HepG2 (cell line): ENCODE measurements around the gene CA9. TPM values are rescaled to one million over a fixed set of nuclear protein-coding genes. Genes with fewer than 3 reads are reported as not detected.

Experiments
- ERF ChIP-seq: IDR thresholded peaks from 2 replicates; pipeline ENCODE4 v1.6.1; 2018; ENCODE audit warnings: missing biosample characterization, missing genetic modification reagents
- FOXM1 ChIP-seq: sonication (generic); formaldehyde crosslinking; IDR thresholded peaks from 2 replicates; pipeline ENCODE4 v1.5.0; 2020; ENCODE audit warnings: missing genetic modification reagents
- GRHL1 ChIP-seq: sonication (generic); formaldehyde crosslinking; conservative IDR thresholded peaks from 2 replicates; pipeline ENCODE4 v1.8.0; 2022; ENCODE audit warnings: missing genetic modification reagents
- HNF1B ChIP-seq: sonication (generic); formaldehyde crosslinking; IDR thresholded peaks from 2 replicates; pipeline ENCODE4 v1.5.1; 2020; ENCODE audit warnings: mild to moderate bottlenecking, moderate library complexity, missing genetic modification reagents
- HNRNPLL ChIP-seq: fragments of 200-400 bp; formaldehyde crosslinking; IDR thresholded peaks from 2 replicates; pipeline ENCODE4 v1.6.1; 2017; ENCODE audit warnings: mild to moderate bottlenecking, low read depth, low read length; ENCODE audit not compliant: poor library complexity, severe bottlenecking
- HOXA9 ChIP-seq: sonication (generic); formaldehyde crosslinking; IDR thresholded peaks from 2 replicates; pipeline ENCODE4 v1.8.1; 2022; ENCODE audit warnings: missing genetic modification reagents, mild to moderate bottlenecking, moderate library complexity, borderline replicate concordance
- MAFK ChIP-seq, 2 experiments: IDR thresholded peaks in 1 of 2; conservative IDR thresholded peaks in 1 of 2; 2 replicates each; pipeline ENCODE4 v1.6.1; 2011; ENCODE audit warnings: improper control_type of control experiment in 2 of 2, low read length in 2 of 2
- POGZ ChIP-seq: sonication (generic); formaldehyde crosslinking; IDR thresholded peaks from 2 replicates; pipeline ENCODE4 v1.4.0; 2020; ENCODE audit warnings: mild to moderate bottlenecking, missing genetic modification reagents
- RARA ChIP-seq: IDR thresholded peaks from 2 replicates; pipeline ENCODE4 v1.6.1; 2016; ENCODE audit warnings: missing genetic modification reagents, missing compliant biosample characterization
- RBAK ChIP-seq: sonication (generic); formaldehyde crosslinking; IDR thresholded peaks from 2 replicates; pipeline ENCODE4 v1.5.1; 2020; ENCODE audit warnings: mild to moderate bottlenecking, missing genetic modification reagents
- SOX5 ChIP-seq: IDR thresholded peaks from 2 replicates; pipeline ENCODE4 v1.6.1; 2016; ENCODE audit warnings: borderline replicate concordance
- TBX3 ChIP-seq: fragments of 450-650 bp; IDR thresholded peaks from 2 replicates; pipeline ENCODE4 v1.6.1; 2017; ENCODE audit warnings: antibody characterized with exemption, mild to moderate bottlenecking, inconsistent platforms, borderline replicate concordance
- ZIK1 ChIP-seq: sonication (generic); formaldehyde crosslinking; IDR thresholded peaks from 2 replicates; pipeline ENCODE4 v1.5.0; 2020; ENCODE audit warnings: mild to moderate bottlenecking, low read depth, missing genetic modification reagents, borderline replicate concordance
- ZNF282 ChIP-seq: fragments of 450-650 bp; IDR thresholded peaks from 2 replicates; pipeline ENCODE4 v1.6.1; 2018; ENCODE audit not compliant: partially characterized antibody
- ZNF3 ChIP-seq: IDR thresholded peaks from 2 replicates; pipeline ENCODE4 v1.7.0; 2017; ENCODE audit warnings: inconsistent platforms
- ZNF318 ChIP-seq: sonication (generic); formaldehyde crosslinking; IDR thresholded peaks from 2 replicates; pipeline ENCODE4 v1.4.0; 2020; ENCODE audit warnings: mild to moderate bottlenecking, missing genetic modification reagents
- ZNF432 ChIP-seq: sonication (generic); formaldehyde crosslinking; IDR thresholded peaks from 2 replicates; pipeline ENCODE4 v1.5.0; 2020; ENCODE audit warnings: missing genetic modification reagents, mild to moderate bottlenecking, borderline replicate concordance
- ZNF564 ChIP-seq: sonication (generic); formaldehyde crosslinking; IDR thresholded peaks from 2 replicates; pipeline ENCODE4 v1.8.1; 2023; ENCODE audit warnings: mild to moderate bottlenecking, missing genetic modification reagents
- ZNF629 ChIP-seq: sonication (generic); formaldehyde crosslinking; conservative IDR thresholded peaks from 2 replicates; pipeline ENCODE4 v1.5.0; 2020; ENCODE audit warnings: missing genetic modification reagents
- polyA plus RNA-seq, 8 experiments: library from polyadenylated mRNA; depleted of rRNA in 3 of 8; stranded (reverse) in 7 of 8; unstranded in 1 of 8; fragments of >200 nt; fragmentation: Illumina TruSeq in 4 of 8; extraction: Trizol in 4 of 8; gene quantifications; 2 replicates each; pipeline versions ENCODE4 v1.2.1 to v1.2.3, GENCODE V29; 2011 to 2016; ENCODE audit warnings: low read depth in 4 of 8, missing spikeins in 1 of 8, mixed read lengths in 1 of 8; ENCODE audit not compliant: insufficient read depth in 1 of 8
- total RNA-seq, 5 experiments: library from RNA; depleted of rRNA; stranded (reverse); fragments of >200 nt; fragmentation: Illumina TruSeq; extraction: Trizol; gene quantifications; 2 replicates each; pipeline ENCODE4 v1.2.3, GENCODE V29; 2016; ENCODE audit warnings: low read depth in 1 of 5

The CA9 gene
- total and polyA plus RNA-seq, 2 of the 13 experiments (the other 11 are each of a cell fraction or from before 2014, with no cell fraction given): 0.13 to 152 TPM

GRCh38 chr9:35657546-35658136, 16.1 kb upstream of the CA9 start, which contains the start of gene RMRP (continued):
- TF ChIP-seq ZNF629 (CRISPR knock-in tag) (peak; percentile 76), ZNF3 (CRISPR knock-in tag) (0 out of 2 replicates have a peak, but pooled peaks have one; percentile 38), ERF (CRISPR knock-in tag) (peak; percentile 89), ZNF564 (CRISPR knock-in tag) (peak; percentile 92), POGZ (CRISPR knock-in tag) (no peak; the same call in 1 of the 2 replicates), ZNF432 (CRISPR knock-in tag) (no peak), MAFK (conservative IDR thresholded peaks at IDR 0.05 in 1 of 2, IDR thresholded peaks at IDR 0.05 in 1 of 2; ENCODE audit: low read length in 2 of 2) (no peak), TBX3 (peak; percentile 68; the same call in 1 of the 2 replicates), FOXM1 (CRISPR knock-in tag) (peak; percentile 84; the same call in 1 of the 2 replicates), ZNF282 (no peak), HNRNPLL (peak; percentile 98), ZNF318 (CRISPR knock-in tag) (no peak; the same call in 1 of the 2 replicates), HOXA9 (CRISPR knock-in tag) (peak; percentile 91; the same call in 1 of the 2 replicates), ZIK1 (CRISPR knock-in tag) (peak; percentile 99), SOX5 (CRISPR knock-in tag) (peak; percentile 81), HNF1B (CRISPR knock-in tag) (peak; percentile 99), RARA (CRISPR knock-in tag) (peak; percentile 49), GRHL1 (CRISPR knock-in tag) (no peak), RBAK (CRISPR knock-in tag) (no peak; the same call in 1 of the 2 replicates)
